Central memory CD4-positive, alpha-beta T cell (primary cell): ENCODE measurements around the gene BMP15.

ENCODE experiments used
- DNase-seq: peaks from one replicate; pipeline ENCODE4 v3.0.0; 2022
- total RNA-seq, 3 experiments: gene quantifications; one replicate each; lab custom pipeline; 2026; lab: John Stamatoyannopoulos, UW

Gene BMP15
- total RNA-seq: 0 reads per million in 3 experiments

DNA sequence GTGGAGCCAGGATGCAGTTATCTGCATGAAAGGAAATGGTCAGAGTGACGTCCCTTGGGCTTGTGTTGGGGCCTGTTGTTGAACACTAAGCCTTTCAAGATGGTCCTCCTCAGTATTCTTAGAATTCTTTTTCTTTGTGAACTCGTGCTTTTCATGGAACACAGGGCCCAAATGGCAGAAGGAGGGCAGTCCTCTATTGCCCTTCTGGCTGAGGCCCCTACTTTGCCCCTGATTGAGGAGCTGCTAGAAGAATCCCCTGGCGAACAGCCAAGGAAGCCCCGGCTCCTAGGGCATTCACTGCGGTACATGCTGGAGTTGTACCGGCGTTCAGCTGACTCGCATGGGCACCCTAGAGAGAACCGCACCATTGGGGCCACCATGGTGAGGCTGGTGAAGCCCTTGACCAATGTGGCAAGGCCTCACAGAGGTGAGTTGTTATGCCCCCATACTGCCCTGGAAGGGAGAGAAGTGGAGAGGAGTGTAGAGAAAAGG is at the start of gene BMP15:
Gene BMP15, plus strand, starts transcription at position 51 of the 492 bp plus-strand sequence. Its CDS starts 49 bp downstream, at position 100.
- no peak for DNase-seq

DNA sequence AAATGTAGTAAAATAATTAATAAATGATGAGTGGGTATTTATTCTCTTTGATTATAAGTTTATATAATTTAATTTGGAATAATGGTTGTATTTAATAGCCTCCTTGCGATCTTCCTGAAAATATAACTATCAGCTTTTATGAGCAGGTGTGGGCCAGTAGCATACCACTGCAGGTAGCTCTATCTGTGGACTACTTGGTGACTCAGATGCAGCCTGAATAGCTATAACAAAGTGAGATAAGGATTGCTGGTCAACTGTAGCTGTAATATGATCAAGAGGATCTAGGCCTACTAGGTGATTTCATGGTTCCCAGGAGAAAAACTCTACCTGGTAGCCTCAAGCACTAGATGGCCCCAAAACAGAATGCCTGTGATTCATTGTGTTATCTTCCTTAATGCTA is 47.1 kb upstream of the BMP15 start:
- no peak for DNase-seq

DNA sequence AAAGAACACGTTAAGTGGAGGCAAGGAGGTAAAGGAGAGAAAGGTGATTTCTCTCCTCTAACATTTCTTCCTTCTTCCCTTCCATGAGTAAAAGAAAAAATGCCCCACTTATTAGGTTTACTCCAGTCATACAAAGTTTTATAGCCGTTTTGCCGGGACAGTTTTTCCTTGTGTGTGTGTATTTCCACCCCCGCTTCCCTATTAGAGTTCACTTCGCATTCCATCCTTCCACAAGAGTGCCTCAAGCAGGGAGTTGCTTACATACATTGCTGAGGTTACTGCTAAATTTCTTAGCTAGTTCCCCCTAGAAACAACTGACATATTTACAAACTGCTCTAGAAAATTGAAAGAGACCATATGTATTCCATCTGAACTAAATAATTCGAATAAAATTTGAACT is 45.2 kb upstream of the BMP15 start:
- DNase-seq: no peak

DNA sequence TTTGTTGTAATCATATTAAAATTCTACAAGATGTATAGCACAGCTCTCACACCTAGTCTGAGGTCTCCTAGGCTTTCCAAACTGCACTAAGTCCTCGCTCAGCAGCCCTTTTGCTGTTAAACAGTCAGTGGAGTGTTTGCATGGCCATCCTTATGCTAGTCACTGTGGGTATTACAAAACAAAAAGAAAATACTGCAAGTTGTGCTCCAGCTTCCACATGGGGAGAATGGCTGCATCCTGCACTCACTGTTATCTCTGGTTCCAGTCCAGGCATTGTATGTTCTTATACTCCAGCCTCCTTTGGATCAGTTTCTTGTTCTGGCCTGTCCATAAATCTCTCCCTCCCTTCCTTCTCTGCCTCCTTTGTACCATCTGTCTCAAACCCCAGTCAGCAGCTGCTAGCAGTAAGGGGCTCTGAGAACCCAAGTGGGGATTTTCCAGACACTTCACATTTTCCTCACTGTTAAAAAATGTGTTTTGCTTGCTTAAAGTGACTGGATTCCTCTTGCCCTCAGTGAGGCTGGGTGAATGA is 38.5 kb upstream of the BMP15 start:
- DNase-seq: no peak

DNA sequence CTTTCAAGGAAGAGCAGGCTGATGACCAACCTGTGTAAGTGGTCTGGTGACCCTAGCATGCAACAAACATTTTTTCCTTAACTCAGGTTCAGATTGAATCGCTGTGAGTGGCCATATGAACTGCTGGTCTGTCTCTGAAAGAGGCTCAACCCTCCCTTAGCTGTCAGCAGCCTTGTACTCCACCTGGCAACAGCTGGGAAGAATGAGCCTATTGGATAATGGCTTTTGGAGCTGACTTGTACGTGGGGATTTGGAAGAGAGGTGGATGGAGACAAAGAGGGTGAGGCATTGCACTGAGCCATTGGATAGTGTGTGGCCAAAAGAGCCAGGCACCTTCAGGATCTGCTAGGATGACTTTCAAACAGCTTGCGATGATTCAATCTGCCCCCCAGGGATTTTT is 35.7 kb upstream of the BMP15 start:
- no peak for DNase-seq

DNA sequence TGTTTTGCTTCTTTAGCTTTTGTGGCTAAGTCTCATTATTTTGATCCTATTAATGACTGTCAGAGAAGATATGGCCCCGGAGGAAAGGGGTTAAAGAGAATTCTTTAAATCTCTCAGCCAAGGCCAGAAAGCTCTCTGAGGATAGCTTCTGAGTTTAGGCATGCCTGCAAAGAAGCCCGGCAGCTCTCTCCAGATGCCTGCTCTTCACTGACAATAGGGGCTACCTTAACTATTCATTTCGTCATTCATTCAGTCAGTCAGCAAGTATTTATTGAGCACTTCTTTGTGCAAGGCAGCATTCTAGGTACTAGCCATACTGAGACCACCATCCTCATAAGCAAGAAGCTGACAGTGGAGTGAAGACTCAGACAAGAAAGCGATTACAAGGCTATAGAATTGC is 34.0 kb upstream of the BMP15 start:
- DNase-seq: no peak

DNA sequence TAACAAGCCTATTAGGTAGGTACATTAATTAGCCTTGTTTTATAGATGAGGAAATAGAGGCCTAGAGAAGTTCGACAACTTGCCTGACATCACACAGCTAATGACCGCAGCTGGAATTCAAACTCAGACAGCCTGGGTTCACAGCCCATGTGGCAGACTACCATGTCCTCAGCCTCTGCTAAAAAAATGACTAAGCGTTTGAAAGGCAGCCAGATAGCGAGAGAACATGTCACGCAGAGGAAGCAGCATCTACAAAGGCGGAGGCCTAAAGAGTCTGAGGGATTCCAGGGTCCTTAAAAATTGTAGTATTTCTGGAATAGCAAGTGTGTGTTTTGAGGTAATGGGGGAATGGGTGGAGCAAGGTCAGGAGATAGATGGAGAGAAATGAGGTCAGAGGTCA is 33.2 kb upstream of the BMP15 start:
- no peak for DNase-seq

DNA sequence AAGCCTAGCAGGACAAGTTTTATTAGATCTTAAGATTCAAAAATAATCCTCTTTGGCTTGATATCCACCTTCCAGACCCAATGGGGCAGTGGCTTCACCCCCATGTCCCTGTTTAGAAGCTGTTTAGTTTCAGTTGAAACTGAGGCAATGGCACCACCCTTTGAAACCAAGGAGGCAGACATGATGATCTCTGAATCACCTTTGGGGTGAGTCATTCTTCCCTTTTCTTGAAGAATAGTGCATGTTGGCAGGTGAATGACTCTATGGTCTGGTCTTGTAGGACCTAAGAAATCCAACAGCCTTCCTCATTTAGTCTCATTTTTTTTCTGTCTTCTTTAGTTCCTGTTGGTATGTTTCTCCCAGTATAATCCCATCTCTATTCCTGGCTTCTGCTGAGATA is 29.5 kb upstream of the BMP15 start:
- DNase-seq: no peak

DNA sequence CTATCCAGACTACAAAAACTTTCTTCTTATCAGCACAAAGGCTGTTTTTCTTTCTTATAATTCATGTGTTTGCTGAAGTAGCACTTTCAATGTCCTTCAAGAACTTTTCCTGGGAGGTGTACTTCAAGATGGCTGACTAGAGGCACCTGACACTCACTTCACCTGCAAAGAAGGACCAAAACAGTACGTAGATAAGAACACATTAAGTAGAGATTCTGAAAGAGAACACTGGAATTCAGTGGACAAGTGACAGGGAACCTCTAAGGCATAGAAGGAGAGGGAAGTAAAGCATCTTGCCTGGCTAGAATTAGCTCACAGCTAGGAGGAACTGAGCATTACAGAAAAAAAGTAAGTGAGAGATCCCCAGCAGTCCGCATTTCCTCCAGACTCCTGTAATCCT is 21.7 kb upstream of the BMP15 start:
- no peak for DNase-seq

DNA sequence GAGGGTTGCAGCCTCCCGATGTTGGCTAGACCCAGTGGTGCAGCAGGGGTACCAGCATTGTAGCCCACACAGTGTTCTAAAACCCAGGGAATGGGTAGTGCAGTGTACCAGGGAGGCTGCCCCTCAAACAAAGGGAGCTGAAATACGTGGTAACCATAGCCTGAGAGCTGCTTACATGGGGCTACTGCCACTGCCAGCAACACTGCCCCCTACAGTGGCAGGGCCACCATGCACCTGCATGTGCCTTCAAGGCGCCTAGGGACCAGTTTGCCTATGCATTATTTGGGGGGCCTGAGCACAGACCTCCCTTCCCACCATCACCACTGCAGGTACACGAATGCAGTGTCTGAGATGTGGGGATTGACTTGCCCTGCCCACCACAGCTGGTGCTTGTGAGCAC is 21.0 kb upstream of the BMP15 start:
- DNase-seq: no peak

DNA sequence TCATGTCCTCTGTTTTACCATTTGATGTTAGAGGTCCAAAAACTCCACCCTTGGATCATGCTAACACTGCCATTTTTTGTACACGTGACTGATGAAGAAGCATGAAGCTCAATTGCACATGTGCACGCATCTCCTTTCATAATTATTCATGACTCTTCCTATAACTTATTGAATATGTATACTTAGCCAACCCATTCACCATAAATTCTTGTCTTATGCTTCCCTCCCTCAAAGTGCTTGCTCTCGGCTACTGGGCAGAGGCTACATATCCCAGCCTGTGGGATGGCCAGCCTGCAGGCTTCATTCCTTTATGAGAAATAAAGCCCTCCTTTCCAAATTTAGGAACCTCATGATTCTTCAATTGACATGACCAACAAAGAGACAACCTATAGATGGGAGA is 17.5 kb upstream of the BMP15 start:
- no peak for DNase-seq

DNA sequence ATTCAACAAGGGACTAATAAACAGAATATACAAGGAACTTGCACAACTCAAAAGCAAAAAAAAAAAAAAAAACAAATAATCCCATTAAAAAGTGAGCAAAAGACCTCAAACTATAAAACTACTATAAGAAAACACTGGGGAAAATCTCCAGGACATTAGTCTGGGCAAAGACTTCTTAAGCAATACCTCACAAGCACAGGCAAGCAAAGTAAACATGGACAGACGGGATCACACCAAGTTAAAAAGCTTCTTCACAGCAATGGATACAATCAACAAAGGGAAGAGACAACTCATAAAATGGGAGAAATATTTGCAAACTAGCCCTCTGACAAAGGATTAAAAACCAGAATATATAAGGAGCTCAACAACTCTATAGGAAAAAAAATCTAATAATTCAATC is 17.1 kb upstream of the BMP15 start:
- DNase-seq: no peak

DNA sequence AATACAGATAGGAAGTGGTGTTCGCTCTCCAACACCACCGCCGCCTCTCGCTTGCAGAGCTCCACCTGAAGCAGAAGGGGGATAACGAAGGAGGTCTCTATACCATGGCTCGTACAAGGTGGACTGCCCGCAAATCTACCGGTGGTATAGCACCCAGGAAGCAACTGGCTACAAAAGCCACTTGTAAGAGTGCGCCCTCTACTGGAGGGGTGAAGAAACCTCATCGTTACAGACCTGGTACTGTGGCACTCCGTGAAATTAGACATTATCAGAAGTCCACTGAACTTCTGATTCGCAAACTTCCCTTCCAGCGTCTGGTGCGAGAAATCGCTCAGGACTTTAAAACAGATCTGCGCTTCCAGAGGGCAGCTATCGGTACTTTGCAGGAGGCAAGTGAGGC is 5.2 kb upstream of the BMP15 start:
- DNase-seq: no peak

DNA sequence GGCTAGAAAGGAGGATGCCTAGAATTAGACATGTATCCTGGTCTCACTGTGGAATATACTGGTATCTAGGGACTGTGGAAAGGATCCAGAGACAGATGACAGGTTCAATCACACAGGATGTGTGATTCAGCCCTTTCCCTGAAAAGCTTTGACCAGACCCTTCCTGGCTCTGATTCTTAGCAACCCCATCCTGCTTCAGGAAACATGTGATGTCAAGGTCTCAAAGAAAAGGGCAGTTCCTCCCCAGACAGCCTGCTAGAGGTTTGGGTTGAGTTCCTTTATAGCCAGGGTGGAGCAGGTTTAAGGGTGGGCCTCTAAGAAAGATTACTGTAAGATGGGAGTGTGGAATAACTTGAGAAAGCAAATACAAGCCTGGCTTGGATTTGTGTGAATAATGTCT is 3.0 kb downstream of the BMP15 start:
- no peak for DNase-seq

DNA sequence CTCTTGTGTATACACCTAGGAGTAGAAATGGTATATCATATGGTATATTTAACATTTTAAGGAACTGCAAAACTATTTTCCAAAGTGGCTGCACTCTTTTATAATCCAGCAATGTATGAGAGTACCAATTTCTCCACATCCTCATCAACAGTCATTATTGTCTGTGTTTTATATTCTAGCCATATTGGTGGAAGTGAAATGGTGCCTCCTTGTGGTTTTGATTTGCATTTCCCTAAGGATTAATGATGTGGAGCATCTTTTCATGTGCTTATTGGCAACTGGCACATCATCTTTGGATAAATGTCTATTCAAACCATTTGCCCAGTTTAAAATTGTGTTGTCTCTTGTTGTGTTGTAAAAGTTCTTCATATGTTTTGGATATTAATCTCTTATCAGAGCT is 9.6 kb downstream of the BMP15 start:
- no peak for DNase-seq

DNA sequence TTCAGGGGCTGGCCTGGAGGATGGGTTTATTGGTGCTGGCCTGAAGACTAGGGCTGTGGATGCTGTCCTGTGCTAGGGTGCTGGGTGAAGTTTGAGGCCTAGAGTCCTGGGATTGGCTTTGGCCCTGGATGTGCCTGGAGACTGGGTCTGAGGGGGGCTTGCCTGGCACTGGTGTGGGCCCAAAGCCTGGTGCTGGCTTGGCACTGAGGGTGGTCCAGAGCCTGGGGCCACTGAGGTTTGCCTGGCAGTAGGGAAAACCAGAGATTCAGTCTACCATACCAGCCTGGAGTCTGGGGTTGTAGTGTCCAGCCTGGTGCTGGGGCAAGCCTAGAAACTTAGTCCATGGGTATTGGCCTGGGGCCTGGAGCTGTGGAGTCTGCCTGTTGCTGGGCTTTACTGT is 16.6 kb downstream of the BMP15 start:
- no peak for DNase-seq

DNA sequence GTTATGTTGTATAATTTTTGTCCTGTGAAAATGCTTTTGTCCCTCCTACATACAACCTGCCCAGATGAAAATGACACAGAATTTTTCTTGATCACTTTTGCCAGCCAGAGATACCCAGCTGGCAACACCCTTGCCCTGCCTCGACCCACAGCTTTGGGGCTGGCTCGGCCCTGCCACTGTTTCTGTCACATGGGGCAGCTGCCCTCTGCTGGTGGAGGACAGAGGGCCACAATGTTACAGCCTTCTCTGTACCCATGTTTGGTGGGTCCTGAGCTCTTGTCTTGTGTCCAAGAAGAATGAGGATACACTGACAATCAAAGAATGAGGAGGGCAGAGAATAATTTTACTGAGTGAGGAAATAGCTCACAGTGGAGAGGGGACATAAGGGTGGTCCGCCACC is 31.1 kb downstream of the BMP15 start:
- no peak for DNase-seq

DNA sequence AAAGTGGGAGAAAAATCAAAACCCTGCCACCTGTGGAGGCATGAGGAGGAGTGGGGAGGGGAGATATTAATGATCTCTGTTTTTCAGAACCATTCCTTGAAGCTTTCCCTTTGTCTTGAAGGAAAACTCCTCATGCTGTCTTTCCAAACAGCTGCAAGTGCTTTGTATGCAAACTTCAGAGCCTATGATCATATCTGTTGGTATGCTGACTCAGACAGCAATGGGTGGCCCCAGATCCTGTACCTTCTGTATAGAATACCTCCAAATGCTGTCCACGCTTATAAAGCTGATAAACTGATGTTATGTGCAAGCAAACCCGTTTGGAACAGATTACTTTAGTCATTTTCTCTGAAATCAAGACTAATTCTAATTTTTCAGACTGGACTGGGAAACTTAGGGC is 31.9 kb downstream of the BMP15 start:
- DNase-seq: no peak

DNA sequence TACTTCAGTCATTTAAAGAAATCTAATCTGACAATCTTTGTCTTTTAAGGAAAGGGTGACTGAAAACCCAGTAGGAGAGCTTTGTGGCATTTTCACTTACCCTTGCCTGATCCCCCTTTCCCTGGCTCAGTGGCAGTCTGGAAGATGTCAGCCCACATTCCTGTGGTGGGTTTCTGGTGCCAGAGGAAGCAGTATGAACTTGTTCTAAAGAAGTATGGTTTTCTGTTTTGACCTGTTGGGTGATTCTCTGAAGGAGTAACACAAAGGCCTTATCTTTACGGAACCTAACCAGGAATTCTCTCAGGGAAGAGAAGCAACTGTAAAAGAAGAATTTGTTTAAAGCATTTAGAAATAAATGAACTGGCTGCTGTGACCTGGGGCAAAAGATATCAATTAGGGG is 41.9 kb downstream of the BMP15 start:
- DNase-seq: no peak

DNA sequence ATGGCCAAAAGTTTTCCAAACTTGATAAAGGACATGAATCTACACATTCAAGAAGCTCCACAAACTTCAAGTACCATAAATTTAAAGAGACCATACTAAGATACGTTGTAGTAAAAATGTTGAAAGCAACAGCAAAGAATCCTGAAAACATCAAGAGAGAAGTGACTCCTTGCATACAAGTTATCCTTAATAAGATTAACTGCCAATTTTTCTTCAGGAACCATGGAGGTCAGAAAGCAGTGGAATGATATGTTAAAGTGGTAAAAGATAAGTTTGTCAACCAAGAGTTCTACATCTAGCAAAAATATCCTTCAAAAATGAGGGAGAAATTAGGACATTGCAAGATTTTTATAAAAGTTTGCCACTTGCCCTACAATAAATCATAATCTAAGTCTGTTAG is 43.3 kb downstream of the BMP15 start:
- no peak for DNase-seq

DNA sequence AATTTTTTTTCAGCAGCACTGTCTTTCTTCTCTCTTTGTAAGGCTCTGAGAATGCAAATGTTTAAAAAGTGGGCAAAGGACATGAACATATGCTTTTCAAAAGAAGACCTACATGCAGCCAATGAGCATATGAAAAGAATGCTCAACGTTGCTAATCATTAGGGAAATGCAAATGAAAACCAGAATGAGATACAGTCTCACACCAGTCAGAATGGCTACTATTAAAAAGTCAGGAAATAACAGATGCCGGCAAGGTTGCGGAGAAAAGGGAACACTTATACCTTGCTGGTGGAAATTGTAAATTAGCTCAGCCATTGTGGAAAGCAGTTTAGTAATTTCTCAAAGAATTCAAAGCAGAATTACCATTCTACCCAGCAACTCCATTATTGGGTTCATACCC is 51.6 kb downstream of the BMP15 start:
- no peak for DNase-seq

DNA sequence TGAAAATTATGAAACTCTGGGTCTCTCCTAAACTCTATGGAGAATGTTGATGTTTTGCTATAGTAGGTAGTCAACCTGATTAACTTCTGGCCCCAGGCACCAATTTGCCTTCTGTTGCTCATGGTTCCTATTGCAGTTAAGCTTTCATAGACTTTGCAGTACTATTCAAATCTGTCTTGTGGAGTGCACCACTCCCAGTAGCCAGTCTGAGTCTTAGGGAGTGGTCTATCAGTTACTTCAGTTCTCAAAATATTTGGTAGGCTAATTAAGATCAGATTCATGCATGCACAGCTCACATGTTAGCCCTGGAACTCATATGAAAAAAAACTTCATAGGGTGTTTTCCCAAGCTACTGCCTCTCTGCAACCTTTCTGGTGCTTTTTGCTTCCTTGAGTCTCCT is 53.3 kb downstream of the BMP15 start:
- no peak for DNase-seq
